ENCODE data around the gene CADPS2. TPM values are rescaled to one million over a fixed set of nuclear protein-coding genes. Genes with fewer than 3 reads are reported as not detected.

The CADPS2 gene
- total and polyA plus RNA-seq, 2 donors (not counting 1 experiment from before 2014, with no cell fraction given), result not detected

DNA sequence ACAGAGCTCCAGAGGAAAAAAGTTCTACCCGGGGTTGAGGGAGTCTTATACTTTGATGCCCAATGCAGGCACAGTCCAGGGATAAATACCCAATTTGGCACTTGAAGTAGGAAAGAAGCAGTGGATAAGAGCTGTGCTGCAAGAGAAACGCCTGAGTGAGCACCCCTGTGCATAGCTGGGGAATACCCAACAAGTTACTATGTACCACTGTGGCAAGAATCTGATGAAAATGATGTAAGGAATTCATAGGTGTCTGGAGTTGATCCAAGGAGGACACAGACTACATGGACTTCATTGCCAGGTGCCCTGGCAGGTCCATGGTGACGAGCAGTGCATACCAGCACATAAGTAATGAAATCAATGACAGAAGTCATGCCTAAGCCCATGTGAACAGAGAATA lies 398.0 kb downstream of the CADPS2 start:
- no peaks in the 10 kb centered on the region for H4K20me1 ChIP-seq (ENCODE audit: control insufficient read depth, insufficient read depth, low read length, poor library complexity, severe bottlenecking)
- no peak overlapping the region for H3K4me3 Mint-ChIP-seq
- POLR2A ChIA-PET, result no interaction called here
- H3K9me3 Mint-ChIP-seq (ENCODE audit: insufficient read depth), result no peaks in the 10 kb centered on the region
- intact Hi-C loops (cut with micrococcal nuclease), result no loop called here
- no peak overlapping the region for H3K27ac Mint-ChIP-seq
- H3K27me3 Mint-ChIP-seq, result no peaks in the 10 kb centered on the region
- H3K9me3 ChIP-seq (ENCODE audit: control extremely low read depth in 1 of 3, control insufficient read depth in 2 of 3, insufficient read depth in 1 of 3, low read length in 2 of 3), result no peaks in the 10 kb centered on the region
- no peak overlapping the region for H2AFZ ChIP-seq (ENCODE audit: insufficient read depth, low read depth, low read length, poor library complexity, severe bottlenecking)
- DNase-seq (no peak), ATAC-seq (ENCODE audit: low read depth) (no peak)
- TF ChIP-seq, protein P1, sequence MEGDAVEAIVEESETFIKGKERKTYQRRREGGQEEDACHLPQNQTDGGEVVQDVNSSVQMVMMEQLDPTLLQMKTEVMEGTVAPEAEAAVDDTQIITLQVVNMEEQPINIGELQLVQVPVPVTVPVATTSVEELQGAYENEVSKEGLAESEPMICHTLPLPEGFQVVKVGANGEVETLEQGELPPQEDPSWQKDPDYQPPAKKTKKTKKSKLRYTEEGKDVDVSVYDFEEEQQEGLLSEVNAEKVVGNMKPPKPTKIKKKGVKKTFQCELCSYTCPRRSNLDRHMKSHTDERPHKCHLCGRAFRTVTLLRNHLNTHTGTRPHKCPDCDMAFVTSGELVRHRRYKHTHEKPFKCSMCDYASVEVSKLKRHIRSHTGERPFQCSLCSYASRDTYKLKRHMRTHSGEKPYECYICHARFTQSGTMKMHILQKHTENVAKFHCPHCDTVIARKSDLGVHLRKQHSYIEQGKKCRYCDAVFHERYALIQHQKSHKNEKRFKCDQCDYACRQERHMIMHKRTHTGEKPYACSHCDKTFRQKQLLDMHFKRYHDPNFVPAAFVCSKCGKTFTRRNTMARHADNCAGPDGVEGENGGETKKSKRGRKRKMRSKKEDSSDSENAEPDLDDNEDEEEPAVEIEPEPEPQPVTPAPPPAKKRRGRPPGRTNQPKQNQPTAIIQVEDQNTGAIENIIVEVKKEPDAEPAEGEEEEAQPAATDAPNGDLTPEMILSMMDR (IDR thresholded peaks at IDR 0.05), result no peak
- no peak for TF ChIP-seq EZH2 (IDR thresholded peaks at IDR 0.05; ENCODE audit: borderline replicate concordance, insufficient read depth, low read depth, low read length, poor library complexity, severe bottlenecking)
- H3K4me2 ChIP-seq (replicated peaks; ENCODE audit: low read depth, low read length, poor library complexity, severe bottlenecking), result no peak overlapping the region
- H3K79me2 ChIP-seq (ENCODE audit: control insufficient read depth, insufficient read depth, low read length), result no peaks in the 10 kb centered on the region
- no peaks in the 10 kb centered on the region for H3K4me1 Mint-ChIP-seq
- CTCF ChIA-PET, result no interaction called here
- no peaks in the 10 kb centered on the region for H3K36me3 ChIP-seq (replicated peaks in 1 of 2; ENCODE audit: control extremely low read depth in 1 of 2, control insufficient read depth in 1 of 2, extremely low read depth in 1 of 2, insufficient read depth in 2 of 2, low read length in 1 of 2)
- WGBS (ENCODE audit: insufficient coverage), result 90% methylated on average over 2 of the region's 3 CpGs
- no peaks in the 10 kb centered on the region for H3K4me1 ChIP-seq (ENCODE audit: control insufficient read depth in 2 of 2, insufficient read depth in 2 of 2, low read length in 2 of 2)
- H3K27ac ChIP-seq (ENCODE audit: low read length in 2 of 2), result no peak overlapping the region
- H3K4me3 ChIP-seq (ENCODE audit: control extremely low read depth in 1 of 5, extremely low read depth in 1 of 5, insufficient read depth in 1 of 5, low read depth in 2 of 5, low read length in 4 of 5), result no peak overlapping the region
- no peak overlapping the region for H3K9ac ChIP-seq (ENCODE audit: low read length)
- no peaks in the 10 kb centered on the region for H3K27me3 ChIP-seq (replicated peaks in 1 of 4; ENCODE audit: control extremely low read depth in 1 of 4, control insufficient read depth in 3 of 4, insufficient read depth in 4 of 4, low read length in 3 of 4)

DNA sequence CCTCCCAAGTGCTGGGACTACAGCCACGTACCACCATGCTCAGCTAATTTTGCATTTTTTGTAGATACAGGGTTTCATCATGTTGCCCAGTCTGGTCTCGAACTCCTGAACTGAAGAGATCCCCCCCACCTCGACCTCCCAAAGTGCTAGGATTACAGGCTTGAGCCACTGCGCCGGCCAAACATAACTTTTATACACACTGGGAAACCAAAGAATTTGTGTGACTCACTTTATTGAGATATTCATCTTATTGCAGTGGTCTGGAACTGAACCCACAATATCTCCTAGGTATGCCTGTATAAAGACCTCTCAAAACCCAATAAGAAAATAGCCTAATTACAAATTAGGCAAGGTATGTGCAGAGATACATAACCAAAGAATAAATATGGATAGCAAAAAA lies 399.1 kb downstream of the CADPS2 start:
- no peaks in the 10 kb centered on the region for H3K4me1 ChIP-seq (ENCODE audit: control insufficient read depth in 2 of 2, insufficient read depth in 2 of 2, low read length in 2 of 2)
- no peak for DNase-seq
- POLR2A ChIA-PET, result no interaction called here
- H3K4me2 ChIP-seq (replicated peaks; ENCODE audit: low read depth, low read length, poor library complexity, severe bottlenecking), result no peak overlapping the region
- no peaks in the 10 kb centered on the region for H3K79me2 ChIP-seq (ENCODE audit: control insufficient read depth, insufficient read depth, low read length)
- Mint-ChIP-seq H3K9me3 (ENCODE audit: insufficient read depth) (no peaks in the 10 kb centered on the region), H3K4me3 (no peak overlapping the region), H3K27ac (no peak overlapping the region), H3K4me1 (no peaks in the 10 kb centered on the region), H3K27me3 (no peaks in the 10 kb centered on the region)
- no peaks in the 10 kb centered on the region for H3K27me3 ChIP-seq (replicated peaks in 1 of 4; ENCODE audit: control extremely low read depth in 1 of 4, control insufficient read depth in 3 of 4, insufficient read depth in 4 of 4, low read length in 3 of 4)
- no peak overlapping the region for H3K9ac ChIP-seq (ENCODE audit: low read length)
- TF ChIP-seq EZH2 (IDR thresholded peaks at IDR 0.05; ENCODE audit: borderline replicate concordance, insufficient read depth, low read depth, low read length, poor library complexity, severe bottlenecking), result no peak
- TF ChIP-seq, protein P1 (IDR thresholded peaks at IDR 0.05), result no peak
- 71% methylated on average over 2 of the region's 5 CpGs for WGBS (ENCODE audit: insufficient coverage)
- H3K27ac ChIP-seq (ENCODE audit: low read length in 2 of 2), result no peak overlapping the region
- H4K20me1 ChIP-seq (ENCODE audit: control insufficient read depth, insufficient read depth, low read length, poor library complexity, severe bottlenecking), result no peaks in the 10 kb centered on the region
- intact Hi-C loops (cut with micrococcal nuclease), result no loop called here
- H3K36me3 ChIP-seq (replicated peaks in 1 of 2; ENCODE audit: control extremely low read depth in 1 of 2, control insufficient read depth in 1 of 2, extremely low read depth in 1 of 2, insufficient read depth in 2 of 2, low read length in 1 of 2), result no peaks in the 10 kb centered on the region
- no peak overlapping the region for H2AFZ ChIP-seq (ENCODE audit: insufficient read depth, low read depth, low read length, poor library complexity, severe bottlenecking)
- no peak overlapping the region for H3K4me3 ChIP-seq (ENCODE audit: control extremely low read depth in 1 of 5, extremely low read depth in 1 of 5, insufficient read depth in 1 of 5, low read depth in 2 of 5, low read length in 4 of 5)
- no peaks in the 10 kb centered on the region for H3K9me3 ChIP-seq (ENCODE audit: control extremely low read depth in 1 of 3, control insufficient read depth in 2 of 3, insufficient read depth in 1 of 3, low read length in 2 of 3)
- CTCF ChIA-PET, result no interaction called here
- ATAC-seq (ENCODE audit: low read depth), result no peak
